Subcutaneous abdominal adipose tissue (tissue), 5 donors: ENCODE measurements around the gene ZNF48.
A peak's percentile ranks its signal among the peaks of the same experiment; 100 is the strongest.

Source experiments
- H3K27ac ChIP-seq: one replicate; pipeline ENCODE4 v1.7.0; 2013; ENCODE audit warnings: low read depth, mild to moderate bottlenecking, inconsistent platforms, low read length, moderate library complexity
- H3K27me3 ChIP-seq, 5 donors: one replicate each; pipeline ENCODE4 v1.7.0; 2013; ENCODE audit warnings: low read length in 5 of 5, inconsistent platforms in 1 of 5; ENCODE audit not compliant: control insufficient read depth in 5 of 5, insufficient read depth in 4 of 5
- H3K36me3 ChIP-seq, 5 donors: one replicate each; pipeline ENCODE4 v1.7.0; 2013; ENCODE audit warnings: low read length in 5 of 5; ENCODE audit not compliant: control insufficient read depth in 5 of 5, insufficient read depth in 5 of 5
- H3K4me1 ChIP-seq, 5 donors: one replicate each; pipeline ENCODE4 v1.7.0; 2013; ENCODE audit warnings: low read length in 5 of 5, mild to moderate bottlenecking in 3 of 5, moderate library complexity in 1 of 5; ENCODE audit not compliant: control insufficient read depth in 5 of 5, insufficient read depth in 5 of 5
- H3K4me3 ChIP-seq, 5 donors: one replicate each; pipeline ENCODE4 v1.7.0; 2013; ENCODE audit warnings: low read length in 5 of 5, low read depth in 1 of 5
- H3K9ac ChIP-seq, 5 donors: one replicate each; pipeline ENCODE4 v1.7.0; 2013; ENCODE audit warnings: low read length in 5 of 5, mild to moderate bottlenecking in 4 of 5, moderate library complexity in 3 of 5
- H3K9me3 ChIP-seq, 5 donors: one replicate each; pipeline ENCODE4 v1.7.0; 2013; ENCODE audit warnings: low read length in 5 of 5; ENCODE audit not compliant: control insufficient read depth in 5 of 5
- donor health status: healthy.
- donor health status: healthy.
- donor health status: healthy.
- donor health status: healthy.
- donor health status: healthy.

The ZNF48 gene

GRCh38 chr16:30446203-30446595, 51.0 kb downstream of the ZNF48 start:
- H3K4me1 ChIP-seq, result peaks cover 5 to 30% (median 24%) of the 10 kb centered on the region in 5 donors
- H3K9ac ChIP-seq, result peak overlapping the region in 3 of 5 donors; percentile 30 to 96 (median 74)
- H3K27me3 ChIP-seq, result no peaks in the 10 kb centered on the region
- peak overlapping the region; percentile 80 to 93 (median 88) for H3K4me3 ChIP-seq
- H3K9me3 ChIP-seq, result no peaks in the 10 kb centered on the region
- peak overlapping the region; percentile 94 for H3K27ac ChIP-seq
- H3K36me3 ChIP-seq, result peaks cover 0 to 11% (median 3%) of the 10 kb centered on the region in 5 donors

GRCh38 chr16:30447512-30448226, 52.4 kb downstream of the ZNF48 start:
- Histone ChIP-seq H3K9ac (no peak overlapping the region), H3K27ac (no peak overlapping the region), H3K9me3 (no peaks in the 10 kb centered on the region), H3K36me3 (peaks cover 0 to 11% (median 3%) of the 10 kb centered on the region in 5 donors), H3K4me3 (no peak overlapping the region), H3K4me1 (peaks cover 5 to 30% (median 24%) of the 10 kb centered on the region in 5 donors), H3K27me3 (no peaks in the 10 kb centered on the region)

GRCh38 chr16:30449116-30449435, 53.9 kb downstream of the ZNF48 start:
- H3K27me3 ChIP-seq, result no peaks in the 10 kb centered on the region
- no peaks in the 10 kb centered on the region for H3K9me3 ChIP-seq
- peaks cover 5 to 21% (median 19%) of the 10 kb centered on the region in 5 donors for H3K4me1 ChIP-seq
- H3K27ac ChIP-seq, result no peak overlapping the region
- no peak overlapping the region for H3K9ac ChIP-seq
- no peak overlapping the region for H3K4me3 ChIP-seq
- H3K36me3 ChIP-seq, result peaks cover 0 to 3% (median under 1%) of the 10 kb centered on the region in 5 donors
